ENCODE measurements around the gene SEM1.
A peak's percentile ranks its signal among the peaks of the same experiment; 100 is the strongest.
"Not testable (repeated sequence)": the region's sequence is repeated elsewhere in the genome, so short reads cannot be mapped to it uniquely, and the experiment has no call there.

SEM1 gene

GRCh38 chr7:96709381-96710228 is at the start of gene SEM1:
Gene SEM1 (minus strand): TSS chr7:96709846. CDS start chr7:96709763, 83 bp downstream.
- peak; percentile 98 for DNase-seq

DNA sequence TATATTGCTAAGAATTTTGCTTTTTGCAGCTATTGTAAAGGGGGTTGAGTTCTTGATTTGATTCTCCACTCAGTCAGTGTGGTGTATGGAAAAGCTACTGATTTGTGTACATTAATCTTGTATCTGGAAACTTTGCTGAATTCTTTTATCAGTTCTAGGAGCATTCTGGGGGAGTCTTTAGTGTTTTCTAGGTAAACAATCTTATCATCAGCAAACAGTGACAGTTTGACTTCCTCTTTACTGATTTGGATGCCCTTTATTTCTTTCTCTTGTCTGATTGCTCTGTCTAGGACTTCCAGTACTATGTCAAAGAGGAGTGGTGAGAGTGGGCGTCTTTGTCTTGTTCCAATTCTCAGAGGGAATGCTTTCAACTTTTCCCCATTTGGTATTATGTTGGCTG is 48.2 kb upstream of the SEM1 start:
- peak; percentile 48 for DNase-seq

DNA sequence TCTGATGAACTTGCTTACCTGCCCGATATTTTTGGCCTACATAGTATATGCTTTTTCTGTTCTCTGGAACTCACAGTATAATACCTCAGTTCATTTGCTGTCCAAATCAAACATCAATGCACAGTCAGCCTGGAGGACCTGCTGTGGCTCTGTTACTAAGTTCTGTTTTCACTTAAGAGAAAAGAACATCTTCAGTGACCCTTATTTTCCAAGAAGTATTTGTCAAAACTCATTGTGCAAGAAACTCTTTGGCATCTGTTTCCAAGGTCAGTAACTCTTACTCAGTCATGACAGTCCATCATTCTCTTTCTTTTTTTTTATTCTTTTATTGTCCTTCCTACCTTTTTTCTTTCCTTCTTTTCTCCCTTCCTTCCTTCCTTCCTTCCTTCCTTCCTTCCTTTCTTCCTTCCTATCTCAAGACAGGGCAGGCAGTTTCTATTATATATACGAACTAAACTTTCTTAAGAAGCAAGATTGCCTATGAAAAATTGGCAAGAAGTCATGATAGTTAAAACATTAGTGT is 37.8 kb upstream of the SEM1 start:
- no peak for DNase-seq

DNA sequence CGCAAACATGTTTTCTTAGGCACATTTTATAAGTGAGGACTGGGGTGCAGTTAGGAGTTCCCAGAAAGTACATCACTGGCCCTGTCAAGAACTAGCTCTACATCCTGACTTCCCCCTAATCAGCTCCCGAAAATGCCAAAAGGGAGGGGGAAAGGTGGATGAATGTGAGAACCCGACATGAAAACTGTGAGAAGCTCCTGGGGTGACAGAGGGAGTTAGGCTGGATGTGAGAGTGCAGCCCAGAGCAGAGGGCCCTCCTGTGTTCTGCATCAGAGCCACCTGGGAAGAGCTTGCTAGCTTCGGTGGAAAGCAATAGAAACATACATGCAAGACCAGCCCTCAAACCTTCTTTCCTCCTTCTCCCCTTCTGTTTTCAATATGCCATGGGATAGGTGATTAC is 30.5 kb upstream of the SEM1 start:
- DNase-seq, result no peak

DNA sequence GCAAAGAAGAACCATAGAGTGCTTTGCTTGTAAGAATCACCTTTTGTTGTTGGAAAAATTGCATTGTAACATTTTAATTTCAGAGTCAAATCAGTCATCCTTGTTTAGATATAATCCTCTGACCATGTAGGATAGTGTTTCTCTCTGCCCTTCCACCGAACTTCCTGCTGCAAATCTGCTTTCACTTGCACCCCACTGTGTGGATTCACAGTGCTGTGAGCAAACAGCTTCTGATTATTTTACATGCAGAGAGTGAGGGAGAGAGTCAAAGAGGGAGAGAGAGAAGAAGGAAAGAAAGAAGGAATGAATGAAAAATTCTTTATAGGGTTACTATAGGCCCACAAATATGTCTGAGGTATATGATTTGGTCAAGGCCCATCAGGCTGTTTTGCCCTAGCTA is 30.0 kb upstream of the SEM1 start:
- no peak for DNase-seq

GRCh38 chr7:96739167-96739566 is 29.5 kb upstream of the SEM1 start:
- DNase-seq, result no peak

- no peak for DNase-seq
Measured at GRCh38 chr7:96738705-96739104, 29.1 kb upstream of the SEM1 start.

DNA sequence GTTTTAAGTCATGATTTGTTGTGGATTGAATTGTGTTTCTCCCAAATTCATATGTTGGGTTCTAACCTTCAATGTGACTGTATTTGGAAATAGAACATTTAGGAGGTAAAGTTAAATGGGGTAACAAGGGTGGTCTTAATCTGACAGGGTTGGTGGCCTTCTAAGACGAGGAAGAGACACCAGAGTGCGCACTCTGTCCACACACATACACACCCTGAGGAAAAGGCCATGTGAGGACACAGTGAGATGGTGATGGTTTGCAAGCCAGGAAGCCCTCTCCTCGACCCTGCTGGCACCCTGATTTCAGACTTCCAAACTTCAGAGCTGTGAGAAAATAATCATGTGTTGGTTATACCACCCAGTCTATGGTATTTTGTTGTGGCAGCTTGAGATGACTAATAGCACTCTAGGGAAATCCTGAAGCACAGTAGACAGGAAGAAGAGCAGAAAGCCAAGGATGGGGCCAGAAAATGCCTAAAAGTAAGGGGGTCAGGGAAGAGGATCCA is 28.0 kb upstream of the SEM1 start:
- no peak for DNase-seq

DNA sequence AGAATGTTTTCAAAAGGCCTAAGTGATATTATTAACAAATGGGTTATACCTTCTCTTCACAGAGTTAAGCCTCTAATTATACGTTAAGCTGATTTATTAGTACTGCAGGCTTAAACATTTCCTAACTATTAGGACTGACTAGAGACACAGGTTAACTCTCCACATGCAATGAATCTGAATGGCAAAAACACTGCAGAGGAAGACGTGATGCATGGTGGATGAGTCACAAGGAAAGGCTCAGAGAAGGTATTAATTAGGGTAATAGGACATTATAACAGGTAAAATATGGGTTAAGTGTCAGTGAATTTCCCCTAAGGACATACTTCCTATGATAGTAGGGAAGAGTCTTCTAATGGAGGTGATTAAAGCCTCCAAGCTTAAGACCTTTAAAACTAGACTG is 24.7 kb upstream of the SEM1 start:
- no peak for DNase-seq

GRCh38 chr7:96729820-96730219 is 20.2 kb upstream of the SEM1 start:
- DNase-seq, result no peak

DNA sequence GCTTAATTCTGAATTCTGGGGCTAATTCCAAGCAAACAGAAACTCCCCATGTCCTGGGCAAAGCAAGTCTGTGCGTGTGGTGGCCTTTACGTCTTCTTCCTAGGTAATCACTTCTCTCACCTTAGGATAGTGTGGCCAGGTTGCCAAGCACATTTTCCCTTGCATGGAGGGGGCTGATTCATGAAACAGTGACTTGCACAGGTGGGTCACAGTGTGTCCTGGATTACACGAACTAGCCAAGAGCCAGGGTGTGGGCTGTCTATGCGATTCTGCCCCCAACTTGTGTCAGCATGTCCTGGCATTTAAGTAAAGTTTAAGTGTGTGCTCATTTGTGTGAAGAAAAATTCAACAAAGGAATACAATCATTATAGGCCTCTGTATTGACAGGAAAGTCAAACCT is 18.5 kb upstream of the SEM1 start:
- no peak for DNase-seq

DNA sequence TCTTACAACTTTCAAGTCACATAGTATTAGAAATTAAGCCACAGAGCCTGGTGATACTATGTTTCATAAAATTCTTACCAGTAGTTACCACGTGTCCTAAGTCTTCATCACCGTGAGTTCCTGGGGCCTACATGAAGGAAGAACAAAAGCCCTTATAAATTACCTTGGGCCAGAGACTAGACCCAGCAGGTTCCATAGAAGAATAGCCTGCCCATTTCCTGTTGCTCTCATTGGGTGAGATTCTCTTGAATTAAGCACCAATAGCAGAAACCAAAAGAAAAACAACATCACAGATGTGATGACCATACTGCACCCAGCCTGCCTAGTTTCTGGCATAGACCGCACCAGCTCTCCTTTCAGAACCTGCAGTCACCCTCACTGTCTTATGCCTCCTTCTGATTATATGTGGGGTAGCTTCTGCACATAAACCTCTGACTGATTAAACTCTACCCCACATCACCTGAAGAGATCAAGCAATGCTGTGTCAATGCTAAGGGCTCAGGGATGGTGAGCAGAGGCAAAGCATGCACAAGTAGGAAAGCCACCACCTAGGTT is 18.0 kb upstream of the SEM1 start:
- no peak for DNase-seq

GRCh38 chr7:96723622-96724021 is 14.0 kb upstream of the SEM1 start:
- peak; percentile 40 for DNase-seq

GRCh38 chr7:96722928-96723327 is 13.3 kb upstream of the SEM1 start:
- DNase-seq, result not testable (repeated sequence)

- DNase-seq, result peak; percentile 54
Measured at GRCh38 chr7:96720843-96721242, 11.2 kb upstream of the SEM1 start.

DNA sequence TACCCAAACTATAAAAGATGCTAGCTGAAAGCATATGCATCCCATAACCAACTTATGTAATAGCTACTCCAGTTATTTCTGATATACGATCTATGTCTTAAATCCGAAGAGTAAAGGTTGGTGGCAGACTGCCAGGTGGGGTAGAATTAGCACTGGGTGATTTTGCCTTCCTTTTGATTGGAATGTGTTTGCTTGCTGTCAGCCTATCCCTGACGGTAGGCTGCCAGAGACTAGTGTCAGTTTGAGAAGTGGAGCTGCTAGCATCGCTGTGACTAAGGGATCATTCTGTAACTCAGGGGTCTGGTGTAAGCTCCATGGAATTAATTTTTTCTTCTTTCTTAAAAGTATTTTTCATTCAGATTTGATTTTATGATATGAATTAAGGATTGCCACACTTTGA is 9.5 kb upstream of the SEM1 start:
- no peak for DNase-seq

DNA sequence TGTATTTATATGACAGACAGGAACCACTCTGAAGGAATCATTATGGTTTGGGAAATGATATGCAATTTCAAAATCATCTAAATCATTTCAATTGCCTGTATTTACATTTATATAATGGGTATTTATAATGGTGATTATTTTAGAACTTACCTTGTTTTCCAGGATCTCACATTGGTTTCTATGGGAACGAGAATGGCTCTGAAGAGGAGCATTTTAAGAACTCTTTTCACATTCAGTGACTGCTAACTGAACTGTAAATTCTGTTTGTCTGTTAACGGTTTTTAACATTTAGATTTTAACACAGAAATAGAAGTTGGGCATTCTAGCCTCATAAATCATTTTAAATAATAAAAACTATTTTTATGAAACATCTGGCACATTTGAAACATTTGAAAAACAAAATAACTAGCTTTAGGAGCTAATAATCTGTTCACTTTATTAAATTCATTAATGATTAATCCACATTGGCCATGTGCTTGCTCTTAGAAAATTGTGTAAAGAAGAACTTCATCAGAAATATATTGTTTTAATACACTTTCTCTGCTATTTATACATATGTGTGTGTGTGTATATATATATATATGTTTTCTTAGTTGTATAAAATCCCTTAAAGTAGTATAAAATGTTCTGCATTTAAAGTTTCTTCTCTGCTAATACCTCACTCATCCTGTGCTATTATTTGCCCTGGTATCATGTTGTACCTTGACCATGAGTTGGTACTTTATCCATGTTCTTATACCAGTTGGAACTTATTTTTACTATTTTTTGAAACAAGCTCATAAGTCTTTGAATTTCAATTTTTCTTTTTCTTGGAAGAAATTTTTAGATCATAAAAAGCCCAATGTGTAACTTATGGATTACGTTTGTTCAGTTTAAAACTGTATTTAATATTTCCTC is 8.7 kb upstream of the SEM1 start:
- no peak for DNase-seq

GRCh38 chr7:96713037-96713436 is 3.4 kb upstream of the SEM1 start:
- DNase-seq, result peak; percentile 42

DNA sequence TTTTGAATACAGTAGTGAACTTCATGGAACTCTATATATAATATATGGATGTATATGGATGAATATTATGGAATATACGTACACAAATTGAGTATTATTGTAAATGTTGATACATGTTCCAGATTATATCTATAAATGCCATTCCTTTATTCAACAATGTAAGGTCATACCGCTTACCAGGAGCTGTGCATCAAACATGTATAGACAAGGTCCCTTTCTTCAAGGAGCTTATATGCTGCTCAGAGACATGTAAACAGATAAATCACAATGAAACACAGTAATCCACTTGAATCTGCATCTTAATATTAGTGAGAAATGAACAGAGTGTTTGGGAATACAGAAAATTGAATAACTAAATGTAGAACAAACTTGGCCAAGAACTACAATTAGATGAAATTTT is 898 bp upstream of the SEM1 start:
- DNase-seq, result peak; percentile 66

GRCh38 chr7:96708872-96709271 is 774 bp downstream of the SEM1 start:
- DNase-seq, result peak; percentile 73

GRCh38 chr7:96707901-96708774 is 1.5 kb downstream of the SEM1 start:
- no peak for DNase-seq

DNA sequence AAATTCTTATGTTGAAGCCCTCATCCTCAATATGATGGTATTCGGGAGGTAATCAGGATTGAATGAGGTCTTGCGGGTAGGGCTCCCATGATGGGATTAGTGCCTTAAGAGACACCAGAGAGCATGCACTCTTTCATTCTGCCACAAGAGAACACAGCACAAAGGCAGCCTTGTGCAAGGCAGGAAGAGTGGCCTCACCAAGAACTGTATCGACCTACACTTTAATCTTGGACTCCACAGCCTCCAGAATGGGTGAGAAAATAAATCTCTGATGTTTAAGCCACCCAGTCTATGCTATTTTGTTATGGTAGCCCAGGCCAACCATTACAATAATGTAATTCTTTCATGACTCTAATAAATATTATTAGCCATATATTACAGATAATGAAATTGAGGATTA is 8.4 kb downstream of the SEM1 start:
- DNase-seq, result no peak

Data from OCI-M1 (cell line).